ENCODE measurements around the gene GNB3.

DNA sequence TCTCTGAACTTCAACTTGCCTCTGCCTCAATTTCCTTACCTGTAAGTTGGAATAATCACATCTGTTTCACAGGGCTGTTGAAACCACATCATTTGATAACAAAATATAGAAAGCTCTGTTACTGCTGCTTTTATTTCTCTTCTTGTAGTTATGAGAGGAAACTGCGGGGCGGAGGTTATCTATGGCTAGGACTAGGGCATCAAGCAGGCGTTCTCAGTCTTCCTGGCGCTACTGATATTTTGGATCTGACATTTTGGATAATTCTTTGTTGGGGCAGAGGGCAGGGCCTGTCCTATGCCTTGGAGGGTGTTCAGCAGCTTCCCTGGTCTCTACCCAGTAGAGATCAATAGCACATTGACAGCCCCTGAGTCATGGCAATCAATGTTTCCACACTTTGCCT, 8.6 kb upstream of the GNB3 start:
- no peak for TF ChIP-seq CBX3 (IDR thresholded peaks at IDR 0.05; ENCODE audit: low read depth)
- TF ChIP-seq FOSL1 (IDR thresholded peaks at IDR 0.05; ENCODE audit: low read depth) = no peak
- TF ChIP-seq ZFX (IDR thresholded peaks at IDR 0.05) = no peak
- TF ChIP-seq, protein P1, sequence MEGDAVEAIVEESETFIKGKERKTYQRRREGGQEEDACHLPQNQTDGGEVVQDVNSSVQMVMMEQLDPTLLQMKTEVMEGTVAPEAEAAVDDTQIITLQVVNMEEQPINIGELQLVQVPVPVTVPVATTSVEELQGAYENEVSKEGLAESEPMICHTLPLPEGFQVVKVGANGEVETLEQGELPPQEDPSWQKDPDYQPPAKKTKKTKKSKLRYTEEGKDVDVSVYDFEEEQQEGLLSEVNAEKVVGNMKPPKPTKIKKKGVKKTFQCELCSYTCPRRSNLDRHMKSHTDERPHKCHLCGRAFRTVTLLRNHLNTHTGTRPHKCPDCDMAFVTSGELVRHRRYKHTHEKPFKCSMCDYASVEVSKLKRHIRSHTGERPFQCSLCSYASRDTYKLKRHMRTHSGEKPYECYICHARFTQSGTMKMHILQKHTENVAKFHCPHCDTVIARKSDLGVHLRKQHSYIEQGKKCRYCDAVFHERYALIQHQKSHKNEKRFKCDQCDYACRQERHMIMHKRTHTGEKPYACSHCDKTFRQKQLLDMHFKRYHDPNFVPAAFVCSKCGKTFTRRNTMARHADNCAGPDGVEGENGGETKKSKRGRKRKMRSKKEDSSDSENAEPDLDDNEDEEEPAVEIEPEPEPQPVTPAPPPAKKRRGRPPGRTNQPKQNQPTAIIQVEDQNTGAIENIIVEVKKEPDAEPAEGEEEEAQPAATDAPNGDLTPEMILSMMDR (IDR thresholded peaks at IDR 0.05 in 2 of 3, conservative IDR thresholded peaks at IDR 0.05 in 1 of 3; ENCODE audit: borderline replicate concordance in 1 of 3, insufficient read depth in 1 of 3, low read depth in 2 of 3, low read length in 2 of 3) = no peak
- TF ChIP-seq, protein P2, sequence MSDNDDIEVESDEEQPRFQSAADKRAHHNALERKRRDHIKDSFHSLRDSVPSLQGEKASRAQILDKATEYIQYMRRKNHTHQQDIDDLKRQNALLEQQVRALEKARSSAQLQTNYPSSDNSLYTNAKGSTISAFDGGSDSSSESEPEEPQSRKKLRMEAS (IDR thresholded peaks at IDR 0.05) = no peak

All from HCT116 (cell line).